Stimulated activated naive CD4-positive, alpha-beta T cell treated with Interleukin-2 at 50 U/mL for 16 hours (primary cell): ENCODE measurements around the gene MED27.

Experiments used
- DNase-seq: peaks from one replicate; lab custom pipeline; 2025; lab: John Stamatoyannopoulos, UW

Gene MED27

GRCh38 chr9:132041798-132042197 lies 37.9 kb downstream of the MED27 start:
- no peak for DNase-seq

- DNase-seq = no peak
Measured at GRCh38 chr9:132040808-132041207, 38.9 kb downstream of the MED27 start.

- no peak for DNase-seq
Measured at GRCh38 chr9:132040246-132040645, 39.4 kb downstream of the MED27 start.

DNA sequence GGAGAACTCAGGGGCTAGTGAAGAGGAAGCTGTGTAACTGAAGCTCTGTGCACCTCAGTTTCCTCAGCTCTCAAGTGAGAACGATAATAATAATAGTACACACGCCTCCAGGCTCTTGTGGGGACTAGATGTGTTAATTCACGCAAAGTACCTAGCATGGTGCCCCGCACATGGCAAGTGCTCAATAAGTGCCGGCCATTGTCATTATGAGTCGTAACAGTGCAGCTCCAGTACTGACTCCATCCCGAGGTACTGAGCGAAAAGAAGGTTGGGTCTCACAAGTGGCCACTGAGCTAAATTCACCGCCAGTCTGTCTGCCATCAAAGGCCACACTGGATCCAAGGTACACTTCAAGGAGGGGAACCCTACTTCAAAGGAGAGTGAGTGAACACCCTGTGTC lies 40.4 kb downstream of the MED27 start:
- DNase-seq = no peak

GRCh38 chr9:132037458-132037857 lies 42.2 kb downstream of the MED27 start:
- no peak for DNase-seq

DNA sequence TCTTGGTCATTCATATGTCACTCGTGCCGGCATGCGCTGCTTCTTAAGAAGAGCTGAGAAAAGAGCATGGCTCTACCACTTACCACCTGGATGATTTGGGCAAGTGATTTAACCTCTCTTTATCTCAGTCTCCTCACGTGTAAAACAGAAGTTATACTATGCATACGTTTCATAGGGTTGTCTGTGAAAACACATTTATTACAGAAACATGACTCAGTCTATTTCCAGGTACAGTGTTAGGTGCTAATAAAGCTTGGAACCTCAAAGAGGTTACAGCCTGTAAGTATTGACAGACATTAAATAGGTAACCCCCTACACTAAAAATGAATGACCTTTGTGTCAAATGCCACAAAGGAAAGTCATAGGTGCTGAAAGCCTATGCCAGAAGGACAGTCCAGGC lies 43.1 kb downstream of the MED27 start:
- no peak for DNase-seq

GRCh38 chr9:132035679-132036078 lies 44.0 kb downstream of the MED27 start:
- no peak for DNase-seq

DNA sequence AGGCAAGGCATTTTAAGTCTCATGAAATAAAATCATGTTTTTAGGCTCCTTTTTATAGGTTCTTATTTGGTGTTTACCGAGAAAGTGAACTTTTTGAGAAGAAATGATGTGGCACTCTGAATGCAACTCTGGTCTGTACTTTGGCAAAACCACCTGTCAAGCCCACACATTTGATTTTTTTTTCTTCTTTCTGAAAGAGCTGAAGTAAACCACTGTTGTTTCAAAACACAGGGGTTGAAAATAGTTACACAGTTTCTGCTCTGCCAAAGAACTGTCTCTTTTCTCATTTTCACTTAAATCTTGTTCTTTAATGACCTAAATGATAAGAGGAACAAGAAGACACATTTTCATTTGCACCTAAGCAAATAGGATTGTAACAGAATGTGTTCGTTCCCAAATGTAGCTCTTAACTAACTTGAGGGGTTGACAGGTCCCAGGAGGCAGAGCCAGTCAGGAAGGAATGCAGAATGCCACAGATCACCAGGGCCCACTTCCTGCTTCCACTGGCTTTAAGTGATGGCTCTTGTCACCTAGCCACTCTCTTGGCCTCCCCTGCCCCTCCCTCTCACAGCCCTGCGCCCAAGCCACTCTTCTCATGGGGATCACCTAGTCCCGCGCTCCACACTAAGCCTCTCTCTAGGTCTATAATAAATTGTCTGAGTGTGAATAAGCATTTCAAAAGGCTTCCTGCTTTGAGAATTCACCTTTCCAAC lies 47.3 kb downstream of the MED27 start:
- no peak for DNase-seq

DNA sequence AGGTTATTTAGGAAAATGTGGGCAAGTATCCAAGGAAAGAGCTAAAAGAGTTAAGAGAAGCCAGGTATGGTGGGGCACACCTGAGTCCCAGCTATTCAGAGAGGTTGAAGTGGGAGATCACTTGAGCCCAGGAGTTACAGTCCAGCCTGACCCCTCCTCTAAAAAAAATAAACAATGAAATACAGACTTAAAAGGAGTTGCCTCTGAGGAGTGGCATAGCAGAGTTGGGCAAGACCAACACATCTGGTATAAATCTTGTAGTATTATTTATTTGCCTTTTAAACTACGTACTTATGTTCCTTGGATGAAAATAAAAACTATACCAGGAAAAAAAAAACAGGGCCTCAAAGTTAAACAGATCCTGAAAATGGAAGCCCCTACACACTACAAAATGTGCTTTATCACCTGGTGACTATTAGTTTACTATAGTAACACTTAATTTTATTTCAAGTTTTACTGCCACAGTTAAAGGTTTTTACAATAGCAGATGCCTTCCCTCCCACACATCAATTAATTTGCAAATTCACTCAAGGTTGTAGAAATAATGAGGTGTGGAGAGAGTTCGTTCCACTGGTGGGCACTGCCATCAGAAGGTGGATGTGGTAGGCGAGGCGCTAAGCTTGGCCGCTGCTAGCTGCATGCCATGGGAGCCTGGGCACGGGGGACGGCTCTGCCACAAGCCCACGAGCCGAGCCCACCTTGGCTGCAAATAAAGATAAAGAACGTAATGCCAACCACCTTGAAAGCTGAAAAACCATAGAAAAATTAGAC lies 48.0 kb downstream of the MED27 start:
- DNase-seq = no peak

GRCh38 chr9:132030626-132031325 lies 48.9 kb downstream of the MED27 start:
- DNase-seq = no peak

GRCh38 chr9:132027752-132028663 lies 51.7 kb downstream of the MED27 start:
- no peak for DNase-seq

DNA sequence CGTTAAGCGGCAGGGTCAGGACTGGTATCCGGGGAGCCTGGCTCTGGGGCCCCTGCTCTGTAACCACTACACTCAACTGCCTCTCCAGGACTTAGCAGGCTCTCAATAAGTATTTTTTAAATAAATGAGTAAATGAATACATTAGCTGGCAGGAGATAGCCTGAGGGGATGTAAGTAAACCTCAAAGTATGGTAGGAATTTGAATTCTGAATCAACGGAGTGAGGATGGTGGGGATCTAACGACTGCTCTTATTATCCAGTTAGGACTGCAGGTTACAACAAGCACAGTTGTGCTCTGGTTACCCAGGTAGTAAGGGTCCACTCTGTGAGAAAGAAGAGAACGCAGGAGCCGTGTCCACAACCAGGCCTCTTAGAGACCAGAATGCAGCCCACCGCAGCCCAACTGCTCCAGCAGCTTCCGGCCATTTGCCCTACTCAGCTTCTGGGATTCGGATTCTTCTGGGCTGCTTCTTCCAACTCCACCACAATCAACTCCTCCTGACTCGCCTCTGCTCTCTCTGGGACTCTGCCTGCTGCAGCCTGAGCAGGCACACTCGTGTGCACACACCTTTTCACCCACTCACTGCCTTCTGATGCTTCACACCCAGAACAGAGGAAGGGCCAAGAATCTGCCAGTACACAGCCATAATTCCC lies 52.6 kb downstream of the MED27 start:
- no peak for DNase-seq

GRCh38 chr9:132025766-132026165 lies 53.9 kb downstream of the MED27 start:
- DNase-seq = no peak

GRCh38 chr9:132024589-132024988 lies 55.1 kb downstream of the MED27 start:
- DNase-seq = no peak

GRCh38 chr9:132023419-132024180 lies 56.1 kb downstream of the MED27 start:
- no peak for DNase-seq

DNA sequence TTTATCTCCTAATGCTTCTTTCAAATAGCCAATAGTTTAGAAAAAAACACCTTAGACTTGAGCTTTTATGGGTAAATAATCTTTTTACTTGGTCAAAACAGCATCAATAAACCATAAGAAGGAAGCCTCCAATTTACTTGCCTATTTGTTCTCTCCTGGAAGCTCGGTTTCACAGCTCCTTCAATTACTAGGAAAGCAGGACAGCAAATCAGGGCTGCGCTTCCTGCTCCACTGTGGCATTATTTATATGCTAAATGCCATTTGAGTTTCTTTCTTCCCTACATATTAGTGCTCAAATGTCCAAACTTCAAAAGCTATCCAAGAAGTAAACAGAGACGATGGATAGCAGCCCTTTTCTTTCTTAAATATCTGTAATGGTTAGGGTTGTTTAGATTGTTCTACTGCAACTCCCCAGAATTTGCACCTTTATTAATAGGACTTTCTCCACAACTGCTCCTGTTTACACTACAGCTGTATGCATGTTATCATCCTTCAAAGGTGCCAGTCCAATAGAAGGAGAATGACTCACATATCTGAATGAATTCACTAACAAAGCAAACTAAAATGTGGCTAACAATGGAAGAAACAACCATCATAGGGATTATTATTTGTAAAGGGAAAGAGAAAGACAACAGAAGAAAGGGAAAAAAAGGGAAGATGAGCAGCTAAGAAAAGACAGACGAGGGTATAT lies 58.7 kb downstream of the MED27 start:
- no peak for DNase-seq

DNA sequence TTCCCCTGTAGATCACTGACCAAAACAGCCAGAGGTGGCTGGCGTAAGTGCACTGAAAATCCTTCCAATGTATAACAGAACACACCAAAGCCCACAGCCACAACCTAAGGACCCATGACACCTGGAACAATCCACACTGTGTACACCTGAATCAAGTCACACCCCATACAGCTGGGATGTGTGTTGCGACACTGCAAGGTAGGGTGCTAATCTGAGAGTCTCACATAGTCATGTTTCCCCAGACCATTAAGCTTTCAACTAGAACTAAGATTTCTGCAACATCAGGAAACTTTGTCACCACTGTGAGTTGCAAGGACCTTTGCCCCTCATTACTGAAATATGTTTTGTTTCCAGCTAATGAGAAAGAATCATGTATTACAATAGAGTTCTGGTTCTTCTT lies 59.4 kb downstream of the MED27 start:
- no peak for DNase-seq

GRCh38 chr9:132019702-132020101 lies 60.0 kb downstream of the MED27 start:
- no peak for DNase-seq

- DNase-seq = no peak
Measured at GRCh38 chr9:132018957-132019405, 60.7 kb downstream of the MED27 start.

DNA sequence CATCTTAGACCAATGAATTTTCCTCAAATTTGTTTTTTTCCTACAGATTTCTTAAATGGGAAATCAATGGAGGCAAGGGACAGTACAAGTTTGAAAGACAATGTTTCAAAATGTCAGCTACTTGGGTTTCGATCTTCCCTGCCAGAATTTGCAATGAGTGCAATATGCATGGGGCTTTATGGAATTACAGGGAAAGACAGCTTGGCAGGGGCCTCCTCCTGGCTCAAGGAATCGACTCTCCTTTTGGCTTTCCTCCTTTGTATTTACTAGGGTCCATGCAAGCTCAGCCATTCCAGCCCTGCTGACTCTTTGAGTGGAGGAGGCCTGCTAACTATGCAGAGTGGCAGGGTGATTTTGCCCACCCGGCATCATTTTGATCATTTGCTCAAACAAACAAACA lies 63.2 kb downstream of the MED27 start:
- no peak for DNase-seq
